Left forelimb (tissue), 1 donor: ENCODE results near the gene CCDC182.

Source experiments
- DNase-seq: peaks from one replicate; pipeline ENCODE4 v3.0.0-alpha.2; 2018; ENCODE audit warnings: low spot score

Gene CCDC182

DNA sequence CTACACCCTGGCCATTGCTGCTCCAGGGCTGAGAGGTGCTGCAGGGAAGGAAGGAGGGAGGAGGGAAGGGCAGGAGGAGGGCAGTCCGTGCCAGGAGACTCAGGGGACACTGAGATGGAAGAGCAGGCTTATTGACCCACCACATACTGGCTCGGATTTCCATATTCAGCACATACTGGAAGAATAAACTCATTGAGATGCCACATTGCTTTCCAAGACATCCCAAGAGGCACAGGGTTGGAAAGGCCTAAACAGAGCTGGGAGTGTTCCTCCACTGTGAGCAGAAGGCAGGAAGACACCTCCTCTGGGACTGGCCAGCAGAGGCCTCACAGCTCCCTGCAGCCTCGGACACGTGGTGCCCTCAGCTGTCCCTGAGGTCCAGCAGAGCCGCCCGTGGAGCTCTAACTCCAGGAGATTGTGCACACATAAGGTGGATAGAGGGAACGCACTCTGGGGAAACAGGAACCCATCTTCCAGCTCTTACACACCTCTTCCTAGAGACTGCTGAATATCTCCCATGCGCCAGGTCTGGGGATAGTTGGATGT lies 17.4 kb downstream of the CCDC182 start:
- DNase-seq, result no peak

DNA sequence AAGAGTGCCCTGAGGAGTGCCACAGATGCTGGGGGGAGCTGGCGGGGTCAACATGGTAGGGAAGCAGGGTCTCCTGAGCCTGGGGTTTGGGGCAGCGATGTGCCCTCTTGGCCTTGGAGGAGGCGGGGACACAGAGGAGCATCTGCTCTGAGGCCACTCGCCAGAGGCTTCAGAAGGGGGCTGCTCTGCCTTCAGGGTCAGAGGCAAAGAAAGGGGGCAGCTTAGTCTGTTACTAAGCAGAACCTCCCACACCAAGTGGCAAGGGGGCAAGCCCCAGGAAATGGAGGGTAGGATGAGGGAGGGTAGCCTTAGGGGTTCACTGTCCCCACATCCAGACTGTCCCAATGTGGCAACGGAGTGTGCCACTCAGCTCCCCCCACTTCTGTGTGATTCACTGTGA lies 18.3 kb downstream of the CCDC182 start:
- DNase-seq, result no peak

DNA sequence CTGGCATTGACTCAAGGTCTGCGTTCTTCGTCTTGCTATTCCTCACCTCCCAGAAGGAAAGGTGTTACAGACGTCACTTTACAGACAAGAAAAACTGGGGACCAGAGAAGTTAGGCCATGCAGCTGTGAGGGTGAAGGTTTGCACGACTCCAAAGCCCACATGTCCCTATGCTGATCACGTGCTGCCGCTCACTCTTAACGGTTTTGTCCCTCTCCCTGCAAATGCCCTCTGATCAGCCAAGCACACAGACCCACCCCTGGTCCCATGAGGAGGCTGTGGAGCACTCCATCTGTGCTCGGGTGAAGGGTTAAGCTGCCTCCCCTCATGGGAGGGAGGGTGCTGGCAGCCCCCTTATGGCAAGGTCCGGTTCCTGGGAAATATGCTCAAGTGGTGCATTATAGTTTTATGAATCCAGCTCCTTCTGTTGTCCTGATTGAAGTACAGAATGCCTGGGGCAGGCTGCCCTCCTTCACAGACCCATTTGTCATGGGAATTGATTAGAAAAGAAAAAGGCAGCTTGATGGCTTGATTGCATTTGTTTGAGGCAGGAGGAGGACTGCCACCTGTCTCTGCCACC lies 18.8 kb downstream of the CCDC182 start:
- no peak for DNase-seq

DNA sequence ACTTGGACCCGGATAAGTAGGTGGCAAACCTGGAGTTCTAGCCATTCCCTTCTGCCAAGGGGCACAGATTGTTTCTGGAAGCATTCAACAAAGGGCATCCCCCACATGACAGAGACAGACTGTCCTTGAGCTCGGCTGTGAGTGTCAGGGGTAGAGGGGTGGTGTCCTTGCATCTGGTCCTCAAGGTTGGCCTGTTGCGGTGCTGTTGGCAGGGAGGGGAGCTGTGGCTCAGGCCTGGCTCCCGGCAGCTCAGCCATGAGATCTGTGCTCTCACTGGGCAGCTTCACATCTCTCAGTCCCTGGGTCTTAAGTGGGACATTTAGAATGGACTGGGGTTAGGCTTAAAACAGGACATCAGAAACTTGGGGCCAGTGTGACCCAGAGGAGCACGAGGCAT lies 20.4 kb downstream of the CCDC182 start:
- no peak for DNase-seq

DNA sequence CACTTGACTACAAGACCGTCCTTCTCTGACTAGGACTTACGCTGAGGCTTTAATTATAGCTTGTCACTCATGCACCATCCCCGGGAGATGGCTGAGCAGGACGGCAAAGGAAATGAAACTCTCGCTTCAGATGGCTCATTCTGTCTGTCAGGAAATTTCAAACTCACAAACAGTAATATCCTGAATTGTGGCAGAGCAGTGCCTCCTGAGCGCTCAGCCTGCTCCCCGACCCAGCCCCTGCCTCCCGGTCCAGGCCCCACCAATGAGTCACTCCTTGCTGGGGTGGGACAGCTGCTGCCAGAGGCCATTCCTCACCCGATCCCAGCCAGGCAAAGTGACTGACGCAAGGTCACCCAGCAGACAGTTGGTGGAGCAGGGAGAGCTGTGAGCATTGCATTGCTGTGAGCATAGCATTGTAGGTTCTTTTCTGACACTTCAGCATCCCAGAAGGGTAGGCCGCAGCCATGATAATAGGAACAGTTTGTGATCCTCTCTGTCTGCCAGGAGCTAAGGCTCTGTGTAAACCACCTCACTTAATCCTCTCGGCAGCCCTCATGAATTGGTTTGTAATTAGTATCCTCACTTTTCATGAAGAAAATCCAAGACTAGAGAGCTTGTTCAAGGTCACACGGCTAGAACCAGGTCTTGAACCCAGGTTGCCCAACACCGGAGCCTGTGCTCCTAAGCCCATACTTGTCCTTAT lies 20.9 kb downstream of the CCDC182 start:
- DNase-seq, result no peak

DNA sequence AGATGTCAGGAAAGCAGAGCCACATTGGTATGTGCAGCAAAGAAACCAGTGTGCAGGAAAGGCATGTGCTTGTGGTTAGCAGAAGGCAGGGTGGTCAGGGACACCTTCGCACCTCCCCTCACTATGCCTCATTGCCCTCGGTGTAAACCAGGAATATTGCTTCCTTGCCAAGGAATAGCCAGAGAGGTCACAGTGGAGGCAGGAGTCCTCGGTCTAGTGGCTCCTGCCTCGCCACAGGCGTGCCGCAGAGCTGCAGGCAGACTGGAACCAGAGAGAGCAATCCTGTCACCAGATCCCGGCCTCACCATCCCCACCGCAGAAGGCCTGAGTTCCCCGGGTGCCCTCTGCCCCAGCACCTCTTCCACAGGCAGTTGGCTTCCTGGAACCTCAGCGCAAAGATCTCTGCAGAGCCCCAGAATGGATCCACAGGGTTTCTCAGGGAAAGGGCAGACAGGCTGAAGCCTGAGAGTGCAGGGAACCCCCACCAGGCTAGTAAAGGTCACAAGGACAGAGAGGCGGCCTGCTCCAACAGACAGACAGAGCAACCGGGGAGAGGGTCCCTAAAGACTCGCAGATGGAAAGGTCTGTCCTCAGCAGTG lies 21.6 kb downstream of the CCDC182 start:
- DNase-seq, result no peak

DNA sequence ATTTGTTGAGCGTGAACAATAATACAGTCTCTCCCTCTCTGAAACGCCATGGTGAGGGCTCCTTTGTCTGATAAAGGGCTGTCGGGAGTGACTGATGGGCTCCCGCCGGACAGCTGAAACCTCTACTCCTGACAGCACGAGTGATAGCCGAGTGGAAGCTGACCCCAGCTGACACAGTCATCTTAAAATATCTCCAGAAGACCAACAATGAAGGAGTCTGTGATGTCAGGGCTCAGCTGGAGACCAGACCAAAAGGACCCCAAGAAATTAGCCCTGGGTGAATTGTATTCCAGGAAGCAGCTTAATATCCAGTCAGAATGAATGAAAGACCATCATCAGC lies 22.4 kb downstream of the CCDC182 start:
- no peak for DNase-seq

DNA sequence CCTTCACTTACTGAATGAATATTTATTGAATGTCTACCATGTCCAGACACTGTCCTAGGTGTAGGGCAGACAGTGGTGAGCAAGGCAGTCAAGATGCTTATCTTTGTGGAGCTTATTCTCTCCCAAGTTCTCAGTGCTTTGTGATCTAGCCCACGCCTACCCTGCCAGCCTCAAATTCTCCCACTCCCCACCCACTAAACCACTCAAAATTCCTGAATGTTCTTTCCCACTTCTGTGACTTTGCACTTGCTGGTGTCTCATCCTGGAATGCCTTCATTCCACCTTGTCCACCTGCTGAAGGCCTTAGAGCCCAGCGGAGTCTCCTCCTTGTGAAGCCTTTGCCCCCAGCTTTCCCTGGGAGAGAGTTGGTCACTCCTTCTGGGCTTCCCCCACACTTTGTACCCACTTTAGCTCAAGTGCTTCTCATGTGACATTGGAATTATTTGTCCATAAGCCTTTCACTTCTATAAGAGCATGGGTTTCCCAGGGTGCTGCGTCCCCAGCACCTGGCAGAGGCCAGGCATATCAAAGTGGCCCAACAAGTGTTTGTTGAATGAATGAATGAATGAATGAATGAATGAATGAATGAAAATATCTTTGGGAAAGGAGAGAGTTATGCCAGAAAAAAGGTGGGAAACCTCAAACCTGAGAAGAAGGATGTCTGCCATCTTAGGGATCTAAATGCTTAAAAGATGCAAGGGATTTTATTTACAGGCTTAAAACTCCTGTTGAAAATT lies 23.0 kb downstream of the CCDC182 start:
- DNase-seq, result no peak

DNA sequence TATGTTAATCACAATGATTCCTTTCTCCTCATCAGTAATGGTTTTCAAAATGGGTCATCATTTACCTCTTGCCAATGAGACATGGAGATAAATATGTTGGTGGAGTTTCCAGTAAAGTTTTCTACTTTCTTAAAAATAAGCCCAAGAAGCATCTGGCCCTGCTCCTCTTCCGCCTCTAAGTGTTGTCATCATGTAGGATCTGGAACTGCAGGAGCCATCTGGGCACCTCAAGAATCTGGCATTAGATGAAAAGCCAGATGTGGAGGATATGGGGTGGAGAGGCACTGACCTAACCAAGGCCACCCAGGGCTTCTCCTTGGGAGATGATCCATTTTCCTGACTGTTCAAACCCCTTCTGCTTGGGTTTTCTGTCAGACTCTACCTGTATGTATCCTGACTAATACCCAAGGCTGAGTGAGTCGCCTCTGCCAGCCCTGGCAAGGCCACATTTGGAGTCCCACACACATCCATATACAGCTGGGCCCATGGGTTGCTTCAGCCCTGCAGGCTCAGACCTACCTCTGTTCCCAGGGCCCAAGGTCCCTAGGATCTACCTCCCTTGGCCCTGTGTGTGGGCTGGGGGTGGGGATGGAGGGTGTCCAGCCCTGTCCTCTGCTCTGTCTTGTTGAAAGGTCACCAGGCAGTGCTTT lies 24.6 kb downstream of the CCDC182 start:
- DNase-seq, result no peak

DNA sequence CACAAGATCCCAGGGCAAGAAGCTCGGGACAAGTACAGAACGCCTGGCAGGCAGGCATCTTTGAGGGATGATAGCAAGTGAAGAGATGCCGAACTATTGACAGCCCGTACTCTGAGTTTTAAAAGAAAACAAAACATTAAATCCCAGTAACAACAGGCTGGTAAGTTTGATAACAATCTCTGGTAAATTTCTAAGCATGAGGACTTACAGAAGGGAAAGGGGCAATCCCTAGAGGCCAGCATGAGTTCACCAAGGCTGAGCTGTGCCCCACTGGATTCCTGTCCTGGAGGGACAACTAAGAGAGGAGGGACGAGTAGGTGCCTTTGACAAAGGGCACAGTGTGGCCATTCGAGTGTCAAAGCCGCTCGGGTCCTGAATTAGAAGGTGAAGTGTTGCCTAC lies 26.2 kb downstream of the CCDC182 start:
- no peak for DNase-seq

DNA sequence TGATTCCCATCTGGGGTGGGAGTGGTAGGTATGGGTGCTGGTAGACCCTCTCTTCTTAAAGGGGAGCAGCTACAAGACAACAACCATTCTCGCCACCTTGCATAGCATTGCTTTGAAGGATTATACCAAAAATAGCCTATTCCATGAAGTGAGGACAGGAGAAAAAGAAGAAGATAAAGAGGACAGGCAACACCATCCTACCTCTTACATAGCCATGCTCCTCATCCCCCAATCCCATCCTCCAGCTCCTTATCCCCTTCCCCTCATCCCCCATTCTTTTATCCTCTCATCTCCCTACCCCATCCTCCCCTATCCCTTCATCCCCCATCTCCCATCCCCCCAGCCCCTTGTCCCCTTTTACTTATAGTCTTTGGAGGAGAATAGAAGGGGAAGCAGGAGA lies 29.1 kb downstream of the CCDC182 start:
- DNase-seq, result no peak

DNA sequence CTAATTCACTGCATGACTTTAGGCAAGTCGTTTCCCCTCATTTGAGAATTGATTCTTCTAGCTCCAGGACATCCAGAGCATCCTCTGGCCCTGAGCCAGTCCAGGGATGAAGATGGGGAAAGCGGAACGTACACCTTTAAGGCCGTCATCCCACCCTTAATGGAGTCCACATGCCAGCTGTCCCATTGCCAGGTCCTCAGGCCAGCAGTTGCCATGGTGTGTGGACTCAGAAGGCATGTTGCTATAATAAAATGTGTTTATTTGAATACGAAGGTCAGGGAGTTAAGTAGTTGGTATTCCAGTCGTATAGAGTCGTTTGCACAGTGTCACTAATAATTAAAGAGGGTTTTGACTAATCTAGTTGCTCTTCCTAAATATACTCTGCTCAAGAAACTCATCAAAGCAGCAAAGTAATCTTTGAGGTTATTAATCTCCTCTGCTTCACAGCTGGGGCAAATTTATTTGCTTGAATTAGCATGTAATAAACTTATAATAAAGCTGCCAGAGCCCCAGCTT lies 30.4 kb downstream of the CCDC182 start:
- no peak for DNase-seq

DNA sequence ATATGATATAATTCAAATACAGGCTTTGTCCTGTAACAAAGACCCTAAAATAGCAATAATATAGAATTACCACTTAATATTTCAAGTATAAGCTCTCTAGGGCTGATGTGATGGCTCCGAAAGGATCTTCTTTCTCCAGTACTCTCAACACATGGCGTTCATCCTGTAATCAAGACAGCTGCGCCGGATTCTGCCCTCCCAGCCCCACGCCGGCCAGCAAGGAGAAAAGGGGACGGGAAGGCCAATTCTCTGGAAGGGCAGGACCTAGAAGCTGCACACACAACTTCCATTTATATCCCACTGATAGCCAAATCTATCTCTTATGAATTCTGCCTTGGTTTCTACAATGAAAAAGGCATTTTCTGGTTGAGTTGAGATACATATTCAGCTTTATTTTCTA lies 32.0 kb downstream of the CCDC182 start:
- DNase-seq, result no peak

DNA sequence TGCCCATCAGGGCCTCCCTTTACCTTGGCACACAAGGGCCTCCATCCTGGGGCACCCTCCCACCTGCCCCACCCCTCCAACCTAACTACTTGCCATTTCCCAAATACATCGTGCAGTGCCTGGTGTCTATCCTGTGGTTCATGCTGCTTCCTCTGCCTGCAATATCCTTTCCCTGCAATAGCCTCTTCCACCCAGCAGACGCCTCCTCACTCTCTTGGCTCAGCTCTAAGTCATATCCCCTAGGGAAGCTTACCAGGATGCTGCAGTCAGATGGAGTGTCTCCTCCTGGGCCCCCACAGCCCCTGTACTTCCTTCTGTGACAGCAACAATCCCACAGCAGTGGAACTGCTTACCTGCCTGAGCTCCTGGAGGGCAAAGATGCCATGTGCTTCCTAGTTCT lies 36.7 kb downstream of the CCDC182 start:
- no peak for DNase-seq

DNA sequence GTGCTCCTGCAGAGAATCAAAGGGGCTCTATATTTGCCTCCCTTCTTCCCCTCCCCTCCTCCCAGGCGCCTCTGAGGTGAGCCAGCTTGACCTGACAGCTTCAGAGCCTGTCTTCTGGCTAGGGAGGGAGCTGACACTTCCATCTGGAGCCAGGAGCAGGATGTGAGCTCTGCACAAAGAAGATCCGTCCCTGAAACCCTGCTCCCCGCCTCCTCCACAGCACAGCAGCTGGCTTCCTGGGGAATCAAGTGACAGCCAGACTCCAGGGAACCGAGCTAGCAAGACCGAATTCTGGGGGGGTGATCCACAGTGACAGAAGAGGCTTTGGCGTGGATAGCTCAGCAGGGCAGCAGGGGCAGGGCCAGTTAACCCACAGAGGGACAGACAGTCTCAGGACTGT lies 37.2 kb downstream of the CCDC182 start:
- DNase-seq, result no peak

DNA sequence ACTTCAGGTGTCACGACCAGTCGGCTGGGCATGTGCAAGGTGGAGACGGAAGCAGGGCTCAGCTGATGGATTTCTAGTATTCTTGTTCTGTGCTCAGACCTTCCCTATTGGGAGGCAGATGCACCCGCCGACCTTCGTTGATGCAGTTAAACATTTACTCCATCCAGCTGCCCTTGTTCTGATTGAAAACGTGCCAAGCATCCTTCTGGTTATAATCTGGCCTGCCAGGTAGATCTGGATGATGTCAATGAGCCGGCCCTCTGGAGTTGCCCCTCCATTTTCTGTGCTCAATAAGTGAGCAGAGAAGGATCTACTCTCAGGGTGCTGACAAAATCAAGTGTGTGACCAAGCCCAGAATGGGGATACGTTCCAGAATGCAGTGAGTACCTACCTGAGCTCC lies 38.3 kb downstream of the CCDC182 start:
- no peak for DNase-seq

DNA sequence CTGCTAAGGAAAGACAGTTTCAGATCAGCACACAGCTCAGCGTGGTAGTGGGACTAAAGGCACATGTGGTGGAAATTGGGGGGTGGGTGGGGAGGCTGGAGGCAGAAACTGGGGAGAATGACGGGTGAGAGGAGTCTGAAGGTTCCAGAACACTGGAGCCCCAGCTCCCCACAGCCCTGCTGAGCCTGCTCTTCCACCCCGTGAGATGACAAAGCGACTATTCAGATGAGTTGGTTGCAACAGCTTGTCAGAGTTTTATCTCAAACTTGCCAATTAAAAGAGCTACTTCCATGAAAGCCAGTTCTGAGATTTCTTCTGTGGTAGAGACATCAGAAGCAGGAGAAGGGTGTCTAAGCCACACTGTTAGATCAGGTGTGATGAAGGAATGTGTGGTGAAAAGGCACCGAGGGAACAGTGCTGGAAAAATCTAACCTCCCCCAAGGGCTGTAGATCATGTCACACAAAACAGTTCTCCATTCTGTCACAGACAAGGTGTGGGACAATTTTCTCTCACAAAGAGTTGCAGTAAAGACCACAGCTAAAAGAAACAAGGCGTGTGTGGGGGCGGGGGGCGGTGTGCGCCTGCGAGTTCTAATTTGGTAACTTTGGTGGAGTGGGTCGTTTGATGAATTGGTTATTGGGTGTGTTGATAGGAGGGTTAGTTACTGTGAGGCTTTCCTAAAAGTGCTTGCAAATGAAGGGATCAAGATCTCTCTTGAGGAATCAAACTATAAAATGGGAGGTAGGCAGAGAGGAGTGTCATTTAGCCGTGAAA lies 39.0 kb downstream of the CCDC182 start:
- no peak for DNase-seq

DNA sequence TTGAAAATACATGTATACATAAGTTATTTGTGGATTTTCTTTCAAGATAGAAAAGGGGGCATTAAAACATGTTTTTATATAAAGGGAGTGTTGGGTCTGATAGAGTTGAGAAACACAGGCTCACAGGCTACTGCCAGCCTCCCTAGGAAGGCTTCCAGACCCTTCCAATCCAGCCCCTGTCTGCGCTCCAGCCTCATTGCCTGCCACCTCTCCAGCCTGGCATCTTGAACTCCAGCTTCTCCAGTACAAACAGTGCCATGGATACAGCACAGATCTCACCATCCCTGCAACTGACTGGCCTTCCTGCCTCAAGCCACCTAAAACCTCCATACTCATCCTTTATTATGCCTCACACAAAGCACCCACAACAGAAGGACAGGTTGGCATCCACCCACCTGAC lies 40.7 kb downstream of the CCDC182 start:
- no peak for DNase-seq

DNA sequence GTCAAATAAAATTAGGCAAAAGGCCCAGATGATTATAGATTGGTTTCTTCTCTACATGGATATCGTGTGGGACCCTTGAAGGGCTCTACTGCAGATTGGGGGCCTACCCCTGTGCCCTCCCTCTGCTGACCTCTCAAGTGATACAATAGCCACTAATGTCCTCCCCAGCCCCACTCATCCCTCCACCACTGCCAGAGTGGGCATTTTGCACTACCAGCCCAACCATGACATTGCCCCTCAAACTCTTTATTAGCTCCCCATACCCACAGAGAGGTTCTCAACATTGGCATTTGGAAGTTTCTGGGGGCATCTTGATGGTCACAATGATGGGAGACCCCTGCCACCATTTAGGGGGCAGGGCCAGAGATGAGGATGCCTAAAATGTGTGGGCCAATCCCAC lies 41.8 kb downstream of the CCDC182 start:
- DNase-seq, result no peak

DNA sequence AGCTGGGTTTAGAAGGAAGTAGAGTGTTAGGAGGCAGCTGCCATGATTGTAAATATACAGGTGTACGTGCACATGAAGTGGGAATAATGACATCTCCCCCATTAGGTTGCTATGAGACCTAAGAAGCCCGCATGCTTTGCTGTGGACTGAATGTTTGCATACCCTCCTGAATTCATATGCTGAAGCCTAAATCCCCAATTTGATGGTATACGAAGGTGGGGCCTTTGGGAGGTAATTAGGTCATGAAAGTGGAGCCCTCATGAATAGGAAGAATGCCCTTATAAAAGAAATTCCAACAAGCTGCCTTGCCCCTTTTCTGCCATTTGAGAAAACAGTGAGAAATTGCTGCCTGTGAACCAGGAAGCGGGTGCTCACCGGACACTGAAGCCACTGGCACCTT lies 44.0 kb downstream of the CCDC182 start:
- no peak for DNase-seq

DNA sequence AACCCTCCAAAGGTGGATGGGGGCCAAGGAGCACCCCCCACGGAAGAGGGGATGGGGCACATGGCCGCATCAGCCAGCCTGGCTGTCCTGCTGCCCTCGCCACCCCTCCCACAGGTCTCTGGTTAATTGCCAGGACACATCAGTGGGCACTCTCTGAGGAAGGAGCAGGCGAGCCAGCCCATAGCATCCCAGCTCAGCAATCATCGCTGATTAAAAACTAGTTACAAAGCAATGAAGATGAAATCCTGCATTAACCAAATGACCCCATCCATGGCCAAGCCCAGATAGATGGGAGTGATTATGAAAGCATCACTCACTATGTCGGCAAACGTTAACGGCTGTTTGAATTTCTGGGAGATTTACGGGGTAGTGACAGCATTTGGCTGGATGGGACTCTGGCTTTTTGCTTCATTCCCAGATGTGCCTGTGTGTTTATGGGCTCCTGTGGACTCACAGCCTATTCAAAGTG lies 45.3 kb downstream of the CCDC182 start:
- no peak for DNase-seq
